ACC112 (cell line): Measurements from ENCODE around the gene CT45A10.
"Not testable (repeated sequence)": the region's sequence is repeated elsewhere in the genome, so short reads cannot be mapped to it uniquely, and the experiment has no call there.

ENCODE experiments used
- H2AFZ ChIP-seq: fragments of 200-600 bp; sonication (generic); one replicate; pipeline ENCODE4 v1.6.0; 2017; ENCODE audit warnings: antibody characterized with exemption, low read length; ENCODE audit not compliant: unreplicated experiment
- H3K27ac ChIP-seq: fragments of 200-600 bp; sonication (generic); 2 replicates; pipeline ENCODE4 v1.5.1; 2014; ENCODE audit warnings: low read depth, mild to moderate bottlenecking, antibody characterized with exemption, low read length, moderate library complexity
- H3K27me3 ChIP-seq: fragments of 200-600 bp; sonication (generic); 2 replicates; pipeline ENCODE4 v1.6.1; 2014; ENCODE audit warnings: mild to moderate bottlenecking, antibody characterized with exemption, low read length, moderate library complexity, mixed read lengths; ENCODE audit not compliant: insufficient read depth
- H3K36me3 ChIP-seq: fragments of 200-600 bp; sonication (generic); 2 replicates; pipeline ENCODE4 v1.6.1; 2016; ENCODE audit warnings: mild to moderate bottlenecking, antibody characterized with exemption, low read length, moderate library complexity, mixed read lengths; ENCODE audit not compliant: insufficient read depth
- H3K4me1 ChIP-seq: fragments of 200-600 bp; sonication (generic); one replicate; pipeline ENCODE4 v1.6.1; 2016; ENCODE audit warnings: low read length, mixed read lengths; ENCODE audit not compliant: insufficient read depth, unreplicated experiment, control insufficient read depth
- H3K4me3 ChIP-seq: fragments of 200-600 bp; sonication (generic); 2 replicates; pipeline ENCODE4 v1.5.1; 2014; ENCODE audit warnings: mild to moderate bottlenecking, low read depth, low read length
- H3K79me2 ChIP-seq: fragments of 200-600 bp; sonication (generic); one replicate; pipeline ENCODE4 v1.6.0; 2016; ENCODE audit warnings: low read length; ENCODE audit not compliant: control insufficient read depth, unreplicated experiment, insufficient read depth

The CT45A10 gene

GRCh38 chrX:135888230-135888629 lies 5.0 kb downstream of the CT45A10 start:
- H3K4me3 ChIP-seq, H3K4me1 ChIP-seq, H2AFZ ChIP-seq, H3K36me3 ChIP-seq, H3K79me2 ChIP-seq, H3K27ac ChIP-seq, H3K27me3 ChIP-seq: not testable (repeated sequence)

- H3K27ac ChIP-seq, H2AFZ ChIP-seq, H3K27me3 ChIP-seq, H3K4me3 ChIP-seq, H3K36me3 ChIP-seq, H3K79me2 ChIP-seq, H3K4me1 ChIP-seq: not testable (repeated sequence)
Measured at GRCh38 chrX:135882741-135883140, 10.5 kb downstream of the CT45A10 start.

- not testable (repeated sequence) for H3K27me3 ChIP-seq, H3K4me1 ChIP-seq, H3K4me3 ChIP-seq, H3K27ac ChIP-seq, H3K36me3 ChIP-seq, H3K79me2 ChIP-seq, H2AFZ ChIP-seq
Measured at GRCh38 chrX:135871712-135872111, 21.5 kb downstream of the CT45A10 start, which contains the start of gene CT45A9. CT45A9 (minus strand) TSS chrX:135871812; CDS start chrX:135868061, 3,751 bp downstream.

GRCh38 chrX:135854438-135854837 lies 38.8 kb downstream of the CT45A10 start, which contains the start of gene CT45A8:
CT45A8 (minus strand) TSS chrX:135854538; CDS start chrX:135850783, 3,755 bp downstream.
- H3K4me3 ChIP-seq, H2AFZ ChIP-seq, H3K4me1 ChIP-seq, H3K36me3 ChIP-seq, H3K27me3 ChIP-seq, H3K79me2 ChIP-seq, H3K27ac ChIP-seq: not testable (repeated sequence)

GRCh38 chrX:135837180-135837579 lies 56.1 kb downstream of the CT45A10 start, which contains the start of gene CT45A7:
CT45A7 (minus strand) TSS chrX:135837280; CDS start chrX:135833533, 3,747 bp downstream.
- not testable (repeated sequence) for H2AFZ ChIP-seq, H3K36me3 ChIP-seq, H3K4me3 ChIP-seq, H3K79me2 ChIP-seq, H3K27ac ChIP-seq, H3K4me1 ChIP-seq, H3K27me3 ChIP-seq
